ENCODE results near the gene SART1. TPM values are rescaled to one million over a fixed set of nuclear protein-coding genes. Genes with fewer than 3 reads are reported as not detected.
A peak's percentile ranks its signal among the peaks of the same experiment; 100 is the strongest.

SART1 gene
- total and polyA plus RNA-seq, 4 donors = 31.4 to 145 (median 48.3) TPM

- ATAC-seq (ENCODE audit: insufficient read depth, low FRiP score) (no peak), DNase-seq (no peak)
- H3K36me3 ChIP-seq (ENCODE audit: control insufficient read depth in 4 of 4, insufficient read depth in 4 of 4, low read length in 4 of 4) = peaks cover 11 to 36% (median 31%) of the 10 kb centered on the region in 4 donors
- no peak for TF ChIP-seq CTCF (IDR thresholded peaks at IDR 0.05; ENCODE audit: control extremely low read depth, extremely low read depth)
- peak overlapping the region in 1 of 2 donors; percentile 93 for H3K27ac ChIP-seq (ENCODE audit: low read depth in 1 of 2, low read length in 1 of 2)
- peaks cover 0 to 13% (median 5%) of the 10 kb centered on the region in 5 donors for H3K4me1 ChIP-seq (ENCODE audit: control insufficient read depth in 5 of 5, insufficient read depth in 5 of 5, low read length in 5 of 5)
- H3K27me3 ChIP-seq (ENCODE audit: control insufficient read depth in 3 of 3, insufficient read depth in 3 of 3, low read length in 2 of 3) = no peaks in the 10 kb centered on the region
- H3K9me3 ChIP-seq (ENCODE audit: control insufficient read depth in 4 of 4, insufficient read depth in 3 of 4, low read length in 3 of 4) = no peaks in the 10 kb centered on the region
- H3K4me3 ChIP-seq = peak overlapping the region; percentile 15
- H3K9ac ChIP-seq (ENCODE audit: insufficient read depth in 1 of 2, low read length in 2 of 2) = no peak overlapping the region
- WGBS, 2 donors = 68 to 82% methylated on average over 6 of the region's 6 CpGs
These were observed 41.8 kb downstream of the SART1 start for GRCh38 chr11:66003291-66003690.

GRCh38 chr11:66004186-66004585, 42.7 kb downstream of the SART1 start:
- no peak overlapping the region for H3K9ac ChIP-seq (ENCODE audit: insufficient read depth in 1 of 2, low read length in 2 of 2)
- H3K36me3 ChIP-seq (ENCODE audit: control insufficient read depth in 4 of 4, insufficient read depth in 4 of 4, low read length in 4 of 4) = peaks cover 8 to 31% (median 25%) of the 10 kb centered on the region in 4 donors
- no peak overlapping the region for H3K27ac ChIP-seq (ENCODE audit: low read depth in 1 of 2, low read length in 1 of 2)
- 88 to 96% methylated on average over 4 of the region's 4 CpGs for WGBS, 2 donors
- peaks cover 0 to 13% (median 5%) of the 10 kb centered on the region in 5 donors for H3K4me1 ChIP-seq (ENCODE audit: control insufficient read depth in 5 of 5, insufficient read depth in 5 of 5, low read length in 5 of 5)
- H3K27me3 ChIP-seq (ENCODE audit: control insufficient read depth in 3 of 3, insufficient read depth in 3 of 3, low read length in 2 of 3) = no peaks in the 10 kb centered on the region
- no peak overlapping the region for H3K4me3 ChIP-seq
- TF ChIP-seq CTCF (IDR thresholded peaks at IDR 0.05; ENCODE audit: control extremely low read depth, extremely low read depth) = no peak
- DNase-seq = no peak
- H3K9me3 ChIP-seq (ENCODE audit: control insufficient read depth in 4 of 4, insufficient read depth in 3 of 4, low read length in 3 of 4) = no peaks in the 10 kb centered on the region
- ATAC-seq (ENCODE audit: insufficient read depth, low FRiP score) = no peak

GRCh38 chr11:66006134-66006890, 44.8 kb downstream of the SART1 start:
- H3K4me1 ChIP-seq (ENCODE audit: control insufficient read depth in 5 of 5, insufficient read depth in 5 of 5, low read length in 5 of 5) = peaks cover 0 to 8% (median 5%) of the 10 kb centered on the region in 5 donors
- WGBS, 2 donors = 89 to 92% methylated on average over 13 of the region's 13 CpGs

More at GRCh38 chr11:66006134-66006890, 44.8 kb downstream of the SART1 start:
- H3K27me3 ChIP-seq (ENCODE audit: control insufficient read depth in 3 of 3, insufficient read depth in 3 of 3, low read length in 2 of 3) = peaks cover 0 to 10% (median 8%) of the 10 kb centered on the region in 3 donors
- H3K4me3 ChIP-seq = no peak overlapping the region
- no peak for TF ChIP-seq CTCF (IDR thresholded peaks at IDR 0.05; ENCODE audit: control extremely low read depth, extremely low read depth)
- H3K27ac ChIP-seq (ENCODE audit: low read depth in 1 of 2, low read length in 1 of 2) = no peak overlapping the region
- no peak overlapping the region for H3K9ac ChIP-seq (ENCODE audit: insufficient read depth in 1 of 2, low read length in 2 of 2)
- peaks cover 0 to 18% (median 14%) of the 10 kb centered on the region in 4 donors for H3K36me3 ChIP-seq (ENCODE audit: control insufficient read depth in 4 of 4, insufficient read depth in 4 of 4, low read length in 4 of 4)
- DNase-seq (no peak), ATAC-seq (ENCODE audit: insufficient read depth, low FRiP score) (no peak)
- H3K9me3 ChIP-seq (ENCODE audit: control insufficient read depth in 4 of 4, insufficient read depth in 3 of 4, low read length in 3 of 4) = no peaks in the 10 kb centered on the region
